Neural progenitor cell (in vitro differentiated cells): ENCODE measurements around the gene ADAMTS15. TPM values are rescaled to one million over a fixed set of nuclear protein-coding genes. Genes with fewer than 3 reads are reported as not detected.

Experiments
- DNase-seq: peaks from one replicate; pipeline ENCODE4 v3.0.0-alpha.2; 2016; ENCODE audit warnings: low spot score
- H2AFZ ChIP-seq: fragments of 200-600 bp; sonication (generic); replicated peaks from 2 replicates; pipeline ENCODE4 v1.6.1; 2016; ENCODE audit warnings: antibody characterized with exemption
- H3F3A ChIP-seq: fragments of 200-600 bp; sonication (generic); 2 replicates; pipeline ENCODE4 v1.6.1; 2016; ENCODE audit warnings: antibody characterized with exemption, low read depth
- H3K27ac ChIP-seq: fragments of 200-600 bp; sonication (generic); 2 replicates; pipeline ENCODE4 v1.5.1; 2016; ENCODE audit warnings: mild to moderate bottlenecking
- H3K27me3 ChIP-seq: fragments of 200-600 bp; sonication (generic); 2 replicates; pipeline ENCODE4 v1.6.1; 2016; ENCODE audit warnings: mild to moderate bottlenecking, moderate library complexity
- H3K36me3 ChIP-seq: fragments of 200-600 bp; sonication (generic); 2 replicates; pipeline ENCODE4 v1.5.1; 2016
- H3K4me1 ChIP-seq: fragments of 200-600 bp; sonication (generic); 2 replicates; pipeline ENCODE4 v1.6.1; 2016; ENCODE audit warnings: mixed run types
- H3K4me2 ChIP-seq: fragments of 200-600 bp; sonication (generic); 2 replicates; pipeline ENCODE4 v1.6.1; 2016
- H3K4me3 ChIP-seq: fragments of 200-600 bp; sonication (generic); 2 replicates; pipeline ENCODE4 v1.5.1; 2016
- H3K79me2 ChIP-seq: fragments of 200-600 bp; sonication (generic); 2 replicates; pipeline ENCODE4 v1.6.1; 2016; ENCODE audit warnings: low read depth
- H3K9ac ChIP-seq: fragments of 200-600 bp; sonication (generic); 2 replicates; pipeline ENCODE4 v1.6.1; 2016
- H3K9me3 ChIP-seq: fragments of 200-600 bp; sonication (generic); 2 replicates; pipeline ENCODE4 v1.5.1; 2016; ENCODE audit warnings: low read depth
- H4K20me1 ChIP-seq: fragments of 200-600 bp; sonication (generic); 2 replicates; pipeline ENCODE4 v1.6.1; 2016; ENCODE audit warnings: low read depth
- H3K27ac Mint-ChIP-seq: 3 replicates; pipeline ENCODE4 v1.8.0; 2021; ENCODE audit warnings: mixed read lengths
- H3K27me3 Mint-ChIP-seq: 2 replicates; pipeline ENCODE4 v1.8.0; 2022; ENCODE audit warnings: low read depth, mild to moderate bottlenecking, inconsistent platforms, moderate library complexity, mixed read lengths; ENCODE audit not compliant: insufficient read depth
- H3K36me3 Mint-ChIP-seq: 3 replicates; pipeline ENCODE4 v1.8.0; 2021; ENCODE audit warnings: mixed read lengths
- H3K4me1 Mint-ChIP-seq: 3 replicates; pipeline ENCODE4 v1.8.0; 2021; ENCODE audit warnings: mixed read lengths
- H3K4me3 Mint-ChIP-seq: 3 replicates; pipeline ENCODE4 v1.8.0; 2021; ENCODE audit warnings: mild to moderate bottlenecking, moderate library complexity, mixed read lengths
- H3K9me3 Mint-ChIP-seq: 3 replicates; pipeline ENCODE4 v1.8.0; 2020; ENCODE audit warnings: mixed read lengths
- EZH2 ChIP-seq: fragments of 200-600 bp; sonication (generic); IDR thresholded peaks from 2 replicates; pipeline ENCODE4 v1.6.1; 2017; ENCODE audit warnings: antibody characterized with exemption, mild to moderate bottlenecking, moderate library complexity
- EZH2phosphoT487 ChIP-seq: fragments of 200-600 bp; sonication (generic); IDR thresholded peaks from 2 replicates; pipeline ENCODE4 v1.6.1; 2017; ENCODE audit warnings: antibody characterized with exemption
- total RNA-seq: library from RNA; depleted of rRNA; stranded (reverse); fragments of >200 nt; gene quantifications from 2 replicates; pipeline ENCODE4 v1.2.3, GENCODE V29; 2015; ENCODE audit warnings: low replicate concordance
- TF ChIP-seq, protein P1 (sequence below): fragments of 200-600 bp; sonication (generic); IDR thresholded peaks from 2 replicates; pipeline ENCODE4 v1.5.1; 2017; ENCODE audit warnings: antibody characterized with exemption, mild to moderate bottlenecking

ADAMTS15 gene
- total RNA-seq, 1 donor from 2014 or later: 0.09 TPM

- no peaks in the 10 kb centered on the region for H3K36me3 ChIP-seq
- no peaks in the 10 kb centered on the region for H4K20me1 ChIP-seq
- H3F3A ChIP-seq: no peaks in the 10 kb centered on the region
- no peak for DNase-seq
- H3K4me3 ChIP-seq: no peak overlapping the region
- no peaks in the 10 kb centered on the region for H3K27me3 ChIP-seq
- no peak overlapping the region for H3K9ac ChIP-seq
- TF ChIP-seq EZH2 (no peak), EZH2phosphoT487 (no peak)
- TF ChIP-seq, protein P1, sequence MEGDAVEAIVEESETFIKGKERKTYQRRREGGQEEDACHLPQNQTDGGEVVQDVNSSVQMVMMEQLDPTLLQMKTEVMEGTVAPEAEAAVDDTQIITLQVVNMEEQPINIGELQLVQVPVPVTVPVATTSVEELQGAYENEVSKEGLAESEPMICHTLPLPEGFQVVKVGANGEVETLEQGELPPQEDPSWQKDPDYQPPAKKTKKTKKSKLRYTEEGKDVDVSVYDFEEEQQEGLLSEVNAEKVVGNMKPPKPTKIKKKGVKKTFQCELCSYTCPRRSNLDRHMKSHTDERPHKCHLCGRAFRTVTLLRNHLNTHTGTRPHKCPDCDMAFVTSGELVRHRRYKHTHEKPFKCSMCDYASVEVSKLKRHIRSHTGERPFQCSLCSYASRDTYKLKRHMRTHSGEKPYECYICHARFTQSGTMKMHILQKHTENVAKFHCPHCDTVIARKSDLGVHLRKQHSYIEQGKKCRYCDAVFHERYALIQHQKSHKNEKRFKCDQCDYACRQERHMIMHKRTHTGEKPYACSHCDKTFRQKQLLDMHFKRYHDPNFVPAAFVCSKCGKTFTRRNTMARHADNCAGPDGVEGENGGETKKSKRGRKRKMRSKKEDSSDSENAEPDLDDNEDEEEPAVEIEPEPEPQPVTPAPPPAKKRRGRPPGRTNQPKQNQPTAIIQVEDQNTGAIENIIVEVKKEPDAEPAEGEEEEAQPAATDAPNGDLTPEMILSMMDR: no peak
- Mint-ChIP-seq H3K4me1 (peaks cover 7% of the 10 kb centered on the region), H3K27me3 (peaks cover 2% of the 10 kb centered on the region), H3K4me3 (no peak overlapping the region), H3K36me3 (peaks cover 2% of the 10 kb centered on the region), H3K27ac (peak overlapping the region; percentile 65), H3K9me3 (no peaks in the 10 kb centered on the region)
- H3K4me1 ChIP-seq: peaks cover 6% of the 10 kb centered on the region
- no peak overlapping the region for H3K4me2 ChIP-seq
- no peak overlapping the region for H2AFZ ChIP-seq
- no peak overlapping the region for H3K27ac ChIP-seq
- no peaks in the 10 kb centered on the region for H3K79me2 ChIP-seq
- no peaks in the 10 kb centered on the region for H3K9me3 ChIP-seq
Observed at GRCh38 chr11:130475426-130476053, 27.1 kb downstream of the ADAMTS15 start.

DNA sequence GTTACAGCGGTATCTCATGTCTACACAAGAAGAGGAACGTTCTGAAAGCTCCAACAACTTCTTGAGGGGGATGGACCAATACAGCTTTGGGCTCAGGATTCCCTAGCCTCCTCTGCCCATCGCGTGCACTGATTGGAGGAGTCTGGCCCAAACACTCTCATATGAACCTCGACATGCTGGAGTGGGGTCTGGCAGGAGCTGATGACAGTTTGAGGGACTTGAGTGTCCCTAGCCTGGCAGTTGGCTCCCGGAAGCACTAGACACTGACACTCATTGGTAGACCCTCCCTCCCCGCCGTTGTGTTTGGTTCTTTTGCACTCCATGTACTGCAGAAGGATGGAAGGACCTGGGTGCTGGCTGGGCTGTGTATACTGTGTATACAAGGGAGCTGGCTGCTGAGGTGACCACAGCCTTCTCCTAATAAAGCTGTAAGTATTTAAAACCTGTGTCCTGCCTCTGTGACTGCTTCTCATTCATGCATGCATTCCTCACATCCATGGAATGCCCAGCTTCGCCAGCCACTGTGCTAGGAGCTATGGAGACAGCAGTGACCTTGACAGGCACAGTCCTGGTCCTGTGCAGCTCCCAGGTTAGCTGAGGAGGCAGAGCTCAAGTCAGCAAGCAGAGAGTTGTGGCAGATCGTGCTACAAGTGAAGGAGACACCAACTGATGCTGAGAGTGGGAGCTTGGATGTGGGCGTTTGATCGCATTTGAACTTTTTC is 27.9 kb downstream of the ADAMTS15 start:
- Mint-ChIP-seq H3K4me3 (no peak overlapping the region), H3K9me3 (no peaks in the 10 kb centered on the region), H3K27ac (peak overlapping the region; percentile 67), H3K4me1 (peaks cover 7% of the 10 kb centered on the region), H3K36me3 (no peaks in the 10 kb centered on the region), H3K27me3 (peaks cover 2% of the 10 kb centered on the region)
- no peak overlapping the region for H3K4me2 ChIP-seq
- H3K4me3 ChIP-seq: no peak overlapping the region
- no peaks in the 10 kb centered on the region for H3F3A ChIP-seq
- no peaks in the 10 kb centered on the region for H3K27me3 ChIP-seq
- no peak overlapping the region for H2AFZ ChIP-seq
- no peaks in the 10 kb centered on the region for H3K79me2 ChIP-seq
- H3K9me3 ChIP-seq: no peaks in the 10 kb centered on the region
- H3K36me3 ChIP-seq: no peaks in the 10 kb centered on the region
- no peaks in the 10 kb centered on the region for H4K20me1 ChIP-seq
- TF ChIP-seq EZH2 (no peak), EZH2phosphoT487 (no peak)
- TF ChIP-seq, protein P1: no peak
- peaks cover 6% of the 10 kb centered on the region for H3K4me1 ChIP-seq
- H3K9ac ChIP-seq: no peak overlapping the region
- no peak overlapping the region for H3K27ac ChIP-seq
- DNase-seq: no peak

DNA sequence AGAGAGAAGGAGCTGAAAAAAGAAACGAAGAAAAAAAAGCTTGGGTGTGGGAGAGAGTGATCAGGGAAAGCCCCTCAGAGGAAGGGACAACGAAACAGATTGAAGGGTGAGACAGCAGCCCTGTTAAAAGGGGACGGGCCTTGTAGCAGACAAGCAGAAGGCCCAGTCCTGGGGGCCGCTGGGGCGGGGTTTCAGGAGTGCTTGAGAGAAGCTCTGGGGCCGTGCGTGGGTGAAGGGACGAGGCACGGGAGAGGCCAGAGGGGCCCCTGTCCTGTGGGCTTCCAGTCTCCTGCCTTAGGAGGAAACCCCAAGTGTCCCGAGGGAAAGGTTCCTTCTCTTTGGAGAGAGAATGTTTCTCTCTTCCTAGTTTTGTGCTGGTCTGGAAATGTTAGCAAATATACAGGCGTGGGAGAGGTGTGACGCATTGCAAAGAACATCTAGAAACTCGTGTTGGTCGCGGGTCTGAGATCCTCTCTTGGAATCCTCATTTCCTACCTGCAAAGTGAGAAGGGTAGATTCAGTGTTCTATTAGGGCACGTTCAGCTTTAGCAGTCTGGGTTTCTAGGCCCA is 28.6 kb downstream of the ADAMTS15 start:
- no peak overlapping the region for H3K4me3 Mint-ChIP-seq
- H3F3A ChIP-seq: no peaks in the 10 kb centered on the region
- no peaks in the 10 kb centered on the region for H3K27me3 ChIP-seq
- TF ChIP-seq EZH2phosphoT487: no peak
- no peak for TF ChIP-seq EZH2
- TF ChIP-seq, protein P1: no peak
- DNase-seq: no peak
- H3K27me3 Mint-ChIP-seq: peaks cover 2% of the 10 kb centered on the region
- peaks cover 7% of the 10 kb centered on the region for H3K4me1 Mint-ChIP-seq
- H3K9me3 ChIP-seq: no peaks in the 10 kb centered on the region
- H3K4me2 ChIP-seq: no peak overlapping the region
- no peaks in the 10 kb centered on the region for H3K79me2 ChIP-seq
- no peak overlapping the region for H3K4me3 ChIP-seq
- H3K9me3 Mint-ChIP-seq: no peaks in the 10 kb centered on the region
- peak overlapping the region; percentile 67 for H3K27ac Mint-ChIP-seq
- H3K9ac ChIP-seq: no peak overlapping the region
- H4K20me1 ChIP-seq: no peaks in the 10 kb centered on the region
- no peaks in the 10 kb centered on the region for H3K36me3 Mint-ChIP-seq
- H3K36me3 ChIP-seq: no peaks in the 10 kb centered on the region
- H2AFZ ChIP-seq: no peak overlapping the region
- no peak overlapping the region for H3K27ac ChIP-seq
- peaks cover 6% of the 10 kb centered on the region for H3K4me1 ChIP-seq
